ENCODE results near the gene LHFPL6.

DNA sequence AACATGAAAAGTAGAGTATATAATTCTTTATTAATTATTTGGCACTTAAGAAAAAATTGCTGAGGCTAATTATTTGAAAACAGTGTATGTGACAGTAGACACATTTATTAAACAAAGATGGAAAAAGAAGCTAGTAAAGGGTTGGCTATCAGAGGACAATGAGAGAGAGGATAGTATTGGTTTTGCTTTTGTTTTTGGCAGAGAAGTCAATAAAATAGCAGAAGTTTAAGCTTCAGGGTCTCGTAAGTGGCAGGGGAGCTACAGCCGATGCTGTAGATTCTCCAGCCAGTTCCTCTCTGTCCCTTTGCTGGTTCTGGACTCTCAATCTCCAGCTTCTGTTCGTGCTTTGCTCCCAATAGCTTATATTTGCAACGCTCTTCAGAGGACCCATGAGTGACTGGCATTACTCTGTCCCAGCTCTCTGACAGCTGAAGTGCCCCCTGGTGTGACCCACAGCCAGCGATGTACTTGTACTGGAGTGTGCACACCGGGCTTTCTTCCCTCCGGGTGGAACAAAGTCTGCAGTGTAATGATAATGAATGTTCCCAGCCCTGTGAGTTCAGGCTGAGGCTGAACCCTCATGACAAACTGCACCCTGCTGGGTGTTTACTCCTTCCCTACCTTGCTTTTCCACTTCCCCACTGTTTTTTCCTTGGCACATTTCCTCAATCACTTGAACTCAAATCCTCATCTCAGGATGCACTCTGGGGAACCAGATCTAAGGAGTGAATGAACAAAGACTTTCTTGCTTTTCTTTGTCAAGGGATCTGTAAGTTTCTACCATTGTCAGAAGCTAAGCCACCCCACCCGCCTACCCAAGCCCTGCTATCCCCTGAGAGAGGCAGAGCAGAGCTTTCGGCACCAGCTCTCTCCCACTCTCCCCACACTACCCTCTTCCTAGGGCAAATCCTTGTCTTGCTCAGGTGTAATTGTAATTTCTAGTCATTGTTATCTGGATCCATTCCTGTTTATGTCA is 254.8 kb downstream of the LHFPL6 start:
- TF ChIP-seq POLR2AphosphoS5 (IDR thresholded peaks at IDR 0.05) (no peak), CTCF (IDR thresholded peaks at IDR 0.05) (no peak), POLR2A (IDR thresholded peaks at IDR 0.05) (no peak)
